Sigmoid colon (tissue), 4 donors: ENCODE results near the gene ZNF79.

ENCODE experiments used
- CTCF ChIP-seq, 4 experiments: fragments of 450-650 bp in 3 of 4; fragments of 200-600 bp in 1 of 4; IDR thresholded peaks; one replicate each; pipeline ENCODE4 v1.5.1; 2016 to 2019; ENCODE audit warnings: antibody characterized with exemption in 4 of 4, mild to moderate bottlenecking in 3 of 4, moderate library complexity in 2 of 4
- POLR2A ChIP-seq, 2 donors: fragments of 450-650 bp; IDR thresholded peaks; one replicate each; pipeline ENCODE4 v1.6.1; 2016; ENCODE audit warnings: antibody characterized with exemption in 2 of 2, mild to moderate bottlenecking in 2 of 2, moderate library complexity in 2 of 2
- POLR2AphosphoS5 ChIP-seq, 4 donors: sonication (generic); formaldehyde crosslinking; IDR thresholded peaks; one replicate each; pipeline ENCODE4 v1.6.1; 2017; ENCODE audit warnings: antibody characterized with exemption in 4 of 4

GRCh38 chr9:127393645-127394044, 30.5 kb upstream of the ZNF79 start:
- no peak for TF ChIP-seq POLR2AphosphoS5 (IDR thresholded peaks at IDR 0.05)
- no peak for TF ChIP-seq POLR2A (IDR thresholded peaks at IDR 0.05)
- no peak for TF ChIP-seq CTCF (IDR thresholded peaks at IDR 0.05)
